Measurements from ENCODE around the gene ICE2. TPM values are rescaled to one million over a fixed set of nuclear protein-coding genes. Genes with fewer than 3 reads are reported as not detected.
A peak's percentile ranks its signal among the peaks of the same experiment; 100 is the strongest.

Gene ICE2
- polyA plus RNA-seq, 1 of the 3 experiments (the other 2 are of a cell fraction): 19.0 TPM

DNA sequence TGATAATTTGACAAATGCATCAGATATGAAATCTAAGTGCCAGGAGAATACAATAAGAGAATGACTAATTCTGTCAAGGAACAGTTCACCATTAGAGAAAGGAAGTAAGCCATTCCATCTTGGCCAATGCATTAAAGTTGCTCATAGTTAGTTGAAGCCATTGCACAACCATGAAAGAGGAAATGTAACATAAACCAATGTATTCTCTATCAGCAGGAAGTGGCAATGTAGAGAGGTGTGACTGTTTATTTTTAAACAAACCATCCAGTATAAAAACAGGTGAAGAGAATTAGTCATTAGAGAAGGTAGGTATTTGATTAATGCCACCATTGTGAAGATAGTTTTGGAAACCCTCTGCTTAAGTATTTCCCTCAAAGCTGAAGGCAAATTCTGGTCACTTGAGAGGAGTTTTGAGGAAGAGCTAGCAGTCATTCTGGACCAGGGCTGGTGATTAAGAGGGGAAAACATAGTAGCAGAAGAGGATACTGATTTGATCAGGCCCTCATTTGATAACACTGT lies 70.4 kb downstream of the ICE2 start (continued):
- TF ChIP-seq, protein P1, sequence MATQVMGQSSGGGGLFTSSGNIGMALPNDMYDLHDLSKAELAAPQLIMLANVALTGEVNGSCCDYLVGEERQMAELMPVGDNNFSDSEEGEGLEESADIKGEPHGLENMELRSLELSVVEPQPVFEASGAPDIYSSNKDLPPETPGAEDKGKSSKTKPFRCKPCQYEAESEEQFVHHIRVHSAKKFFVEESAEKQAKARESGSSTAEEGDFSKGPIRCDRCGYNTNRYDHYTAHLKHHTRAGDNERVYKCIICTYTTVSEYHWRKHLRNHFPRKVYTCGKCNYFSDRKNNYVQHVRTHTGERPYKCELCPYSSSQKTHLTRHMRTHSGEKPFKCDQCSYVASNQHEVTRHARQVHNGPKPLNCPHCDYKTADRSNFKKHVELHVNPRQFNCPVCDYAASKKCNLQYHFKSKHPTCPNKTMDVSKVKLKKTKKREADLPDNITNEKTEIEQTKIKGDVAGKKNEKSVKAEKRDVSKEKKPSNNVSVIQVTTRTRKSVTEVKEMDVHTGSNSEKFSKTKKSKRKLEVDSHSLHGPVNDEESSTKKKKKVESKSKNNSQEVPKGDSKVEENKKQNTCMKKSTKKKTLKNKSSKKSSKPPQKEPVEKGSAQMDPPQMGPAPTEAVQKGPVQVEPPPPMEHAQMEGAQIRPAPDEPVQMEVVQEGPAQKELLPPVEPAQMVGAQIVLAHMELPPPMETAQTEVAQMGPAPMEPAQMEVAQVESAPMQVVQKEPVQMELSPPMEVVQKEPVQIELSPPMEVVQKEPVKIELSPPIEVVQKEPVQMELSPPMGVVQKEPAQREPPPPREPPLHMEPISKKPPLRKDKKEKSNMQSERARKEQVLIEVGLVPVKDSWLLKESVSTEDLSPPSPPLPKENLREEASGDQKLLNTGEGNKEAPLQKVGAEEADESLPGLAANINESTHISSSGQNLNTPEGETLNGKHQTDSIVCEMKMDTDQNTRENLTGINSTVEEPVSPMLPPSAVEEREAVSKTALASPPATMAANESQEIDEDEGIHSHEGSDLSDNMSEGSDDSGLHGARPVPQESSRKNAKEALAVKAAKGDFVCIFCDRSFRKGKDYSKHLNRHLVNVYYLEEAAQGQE (IDR thresholded peaks at IDR 0.05; ENCODE audit: low read depth, low read length): no peak
- no peak for TF ChIP-seq NRF1 (IDR thresholded peaks at IDR 0.05; ENCODE audit: low read depth, low read length)
- peak; percentile 50; the same call in 1 of the 2 replicates for TF ChIP-seq YY1 (IDR thresholded peaks at IDR 0.05; ENCODE audit: low read depth)
- TF ChIP-seq, protein P2, sequence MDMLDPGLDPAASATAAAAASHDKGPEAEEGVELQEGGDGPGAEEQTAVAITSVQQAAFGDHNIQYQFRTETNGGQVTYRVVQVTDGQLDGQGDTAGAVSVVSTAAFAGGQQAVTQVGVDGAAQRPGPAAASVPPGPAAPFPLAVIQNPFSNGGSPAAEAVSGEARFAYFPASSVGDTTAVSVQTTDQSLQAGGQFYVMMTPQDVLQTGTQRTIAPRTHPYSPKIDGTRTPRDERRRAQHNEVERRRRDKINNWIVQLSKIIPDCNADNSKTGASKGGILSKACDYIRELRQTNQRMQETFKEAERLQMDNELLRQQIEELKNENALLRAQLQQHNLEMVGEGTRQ (IDR thresholded peaks at IDR 0.05; ENCODE audit: borderline replicate concordance, low read depth, low read length): no peak

DNA sequence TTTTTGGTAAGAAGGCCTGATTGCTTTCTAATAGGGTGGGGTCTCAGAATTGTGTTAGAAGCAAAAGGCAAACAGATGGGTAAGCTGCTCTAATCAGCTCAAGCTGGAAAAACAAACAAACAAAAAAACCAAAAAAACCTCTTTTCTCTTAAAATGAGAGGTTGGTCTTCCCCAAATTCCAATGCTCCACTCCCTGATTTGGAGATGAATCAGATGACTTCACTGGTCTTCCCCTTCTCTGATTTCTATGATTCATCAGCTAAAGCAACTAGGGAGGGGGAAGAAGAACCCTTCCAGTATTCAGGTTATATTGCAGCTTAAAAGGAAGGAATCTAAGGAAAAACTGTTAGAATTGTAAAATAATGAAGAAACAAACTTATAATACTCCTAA lies 71.5 kb downstream of the ICE2 start:
- no peaks in the 10 kb centered on the region for H3K36me3 ChIP-seq (replicated peaks in 1 of 2; ENCODE audit: control insufficient read depth in 1 of 2, insufficient read depth in 2 of 2, low read length in 1 of 2)
- peak overlapping the region; percentile 48 to 80; a peak in 3 of 4 replicates for H3K27ac ChIP-seq (ENCODE audit: low read depth in 2 of 2, low read length in 1 of 2)
- H3K9me2 ChIP-seq: no peaks in the 10 kb centered on the region
- H3K4me2 ChIP-seq: peak overlapping the region; percentile 61
- H3K27me3 ChIP-seq (ENCODE audit: insufficient read depth): no peaks in the 10 kb centered on the region
- no peak for DNase-seq
- H2AFZ ChIP-seq (ENCODE audit: low read depth): no peak overlapping the region
- POLR2A ChIA-PET: no interaction called here
- peaks cover 0 to 35% of the 10 kb centered on the region in 2 experiments; a peak in 2 of 4 replicates for H3K4me1 ChIP-seq (ENCODE audit: control insufficient read depth in 1 of 2, insufficient read depth in 2 of 2, low read depth in 1 of 2, low read length in 1 of 2)
- no peaks in the 10 kb centered on the region for H3K79me2 ChIP-seq (ENCODE audit: insufficient read depth)
- H3K9me3 ChIP-seq: no peaks in the 10 kb centered on the region
- no peak overlapping the region for H3K4me3 ChIP-seq (ENCODE audit: low read depth in 2 of 2, low read length in 1 of 2)
- peak overlapping the region; percentile 50; the same call in 1 of the 2 replicates for H3K9ac ChIP-seq
- H3F3A ChIP-seq (replicated peaks; ENCODE audit: insufficient read depth): peaks cover 23% of the 10 kb centered on the region
- H4K20me1 ChIP-seq (ENCODE audit: insufficient read depth): no peaks in the 10 kb centered on the region
- CTCF ChIA-PET: interaction anchor here (1.1 to 1.5 kb wide), 2 partner anchors 11 to 683 kb away, joined by 3 read pairs; no protein-coding TSS in a partner anchor
- no peak for TF ChIP-seq EZH2phosphoT487 (IDR thresholded peaks at IDR 0.05; ENCODE audit: borderline replicate concordance, low read depth)
- TF ChIP-seq, protein P1 (IDR thresholded peaks at IDR 0.05; ENCODE audit: low read depth, low read length): no peak
- TF ChIP-seq FOSL2 (IDR thresholded peaks at IDR 0.05; ENCODE audit: borderline replicate concordance, low read depth): peak; percentile 96
- no peak for TF ChIP-seq TAF1 (IDR thresholded peaks at IDR 0.05; ENCODE audit: borderline replicate concordance, low read depth, low read length)
- peak; percentile 56; the same call in 1 of the 2 replicates for TF ChIP-seq POLR2AphosphoS5 (IDR thresholded peaks at IDR 0.05; ENCODE audit: low read depth, low read length)
- peak; percentile 65; the same call in 1 of the 2 replicates for TF ChIP-seq RXRA (IDR thresholded peaks at IDR 0.05; ENCODE audit: borderline replicate concordance, low read depth)
- TF ChIP-seq RAD21 (IDR thresholded peaks at IDR 0.05; ENCODE audit: low read length): no peak
- TF ChIP-seq, protein P3, sequence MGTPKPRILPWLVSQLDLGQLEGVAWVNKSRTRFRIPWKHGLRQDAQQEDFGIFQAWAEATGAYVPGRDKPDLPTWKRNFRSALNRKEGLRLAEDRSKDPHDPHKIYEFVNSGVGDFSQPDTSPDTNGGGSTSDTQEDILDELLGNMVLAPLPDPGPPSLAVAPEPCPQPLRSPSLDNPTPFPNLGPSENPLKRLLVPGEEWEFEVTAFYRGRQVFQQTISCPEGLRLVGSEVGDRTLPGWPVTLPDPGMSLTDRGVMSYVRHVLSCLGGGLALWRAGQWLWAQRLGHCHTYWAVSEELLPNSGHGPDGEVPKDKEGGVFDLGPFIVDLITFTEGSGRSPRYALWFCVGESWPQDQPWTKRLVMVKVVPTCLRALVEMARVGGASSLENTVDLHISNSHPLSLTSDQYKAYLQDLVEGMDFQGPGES (IDR thresholded peaks at IDR 0.05; ENCODE audit: low read depth, low read length): no peak
- TF ChIP-seq SIN3A (IDR thresholded peaks at IDR 0.05; ENCODE audit: borderline replicate concordance, low read depth, low read length): no peak
- peak; percentile 75 for TF ChIP-seq NFIC (IDR thresholded peaks at IDR 0.05; ENCODE audit: borderline replicate concordance)
- no peak for TF ChIP-seq SMC3 (IDR thresholded peaks at IDR 0.05; ENCODE audit: low read depth, low read length)
- peak; percentile 42; the same call in 1 of the 2 replicates for TF ChIP-seq MEF2A (IDR thresholded peaks at IDR 0.05; ENCODE audit: borderline replicate concordance, low read depth)
- TF ChIP-seq, protein P2 (IDR thresholded peaks at IDR 0.05; ENCODE audit: borderline replicate concordance, low read depth, low read length): no peak
- TF ChIP-seq RCOR1 (IDR thresholded peaks at IDR 0.05; ENCODE audit: low read length): no peak
- TF ChIP-seq, protein P4, sequence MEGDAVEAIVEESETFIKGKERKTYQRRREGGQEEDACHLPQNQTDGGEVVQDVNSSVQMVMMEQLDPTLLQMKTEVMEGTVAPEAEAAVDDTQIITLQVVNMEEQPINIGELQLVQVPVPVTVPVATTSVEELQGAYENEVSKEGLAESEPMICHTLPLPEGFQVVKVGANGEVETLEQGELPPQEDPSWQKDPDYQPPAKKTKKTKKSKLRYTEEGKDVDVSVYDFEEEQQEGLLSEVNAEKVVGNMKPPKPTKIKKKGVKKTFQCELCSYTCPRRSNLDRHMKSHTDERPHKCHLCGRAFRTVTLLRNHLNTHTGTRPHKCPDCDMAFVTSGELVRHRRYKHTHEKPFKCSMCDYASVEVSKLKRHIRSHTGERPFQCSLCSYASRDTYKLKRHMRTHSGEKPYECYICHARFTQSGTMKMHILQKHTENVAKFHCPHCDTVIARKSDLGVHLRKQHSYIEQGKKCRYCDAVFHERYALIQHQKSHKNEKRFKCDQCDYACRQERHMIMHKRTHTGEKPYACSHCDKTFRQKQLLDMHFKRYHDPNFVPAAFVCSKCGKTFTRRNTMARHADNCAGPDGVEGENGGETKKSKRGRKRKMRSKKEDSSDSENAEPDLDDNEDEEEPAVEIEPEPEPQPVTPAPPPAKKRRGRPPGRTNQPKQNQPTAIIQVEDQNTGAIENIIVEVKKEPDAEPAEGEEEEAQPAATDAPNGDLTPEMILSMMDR (IDR thresholded peaks at IDR 0.05): no peak
- TF ChIP-seq ELF1 (IDR thresholded peaks at IDR 0.05): no peak
